SK-N-MC (cell line): ENCODE measurements around the gene DAO.

ENCODE experiments used
- EZH2 ChIP-seq: fragments of 200-600 bp; sonication (generic); IDR thresholded peaks from one replicate; pipeline ENCODE4 v1.6.1; 2017; ENCODE audit warnings: antibody characterized with exemption
- FOXP2 ChIP-seq: optimal IDR thresholded peaks from 2 replicates; pipeline ENCODE3; 2011; ENCODE audit warnings: mild to moderate bottlenecking, moderate library complexity; ENCODE audit not compliant: insufficient read depth; ENCODE audit errors: extremely low read length, control extremely low read depth
- POLR2AphosphoS5 ChIP-seq: IDR thresholded peaks from 2 replicates; pipeline ENCODE4 v1.6.1; 2012; ENCODE audit warnings: mild to moderate bottlenecking, low read depth, low read length, borderline replicate concordance

DNA sequence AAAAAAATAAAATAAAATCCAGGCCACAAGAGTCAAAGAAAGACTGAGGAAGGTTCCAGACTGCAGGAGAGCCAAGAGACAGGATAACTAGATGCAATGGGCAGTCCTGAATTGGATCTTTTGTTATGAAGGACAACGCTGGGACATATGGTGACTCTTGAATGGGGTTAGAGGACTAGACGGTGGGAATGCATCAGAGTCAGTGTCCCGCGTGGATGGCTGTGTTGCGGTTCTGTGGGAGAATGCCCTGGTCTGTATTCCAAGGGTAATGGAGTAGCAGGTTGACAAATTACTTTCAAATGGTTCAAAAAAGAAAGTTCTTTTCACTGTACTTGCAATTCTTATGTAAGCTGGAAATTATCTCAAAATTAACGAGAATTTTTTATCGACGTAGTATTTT is 42.7 kb upstream of the DAO start:
- TF ChIP-seq EZH2 (no peak), POLR2AphosphoS5 (no peak), FOXP2 (no peak)
